CD4-positive, alpha-beta T cell treated with Interleukin-21 for 1 hour (primary cell): Measurements from ENCODE around the gene RET.

Experiments used
- DNase-seq: peaks from one replicate; pipeline ENCODE4 v3.0.0-alpha.2; 2020

Gene RET

GRCh38 chr10:43177595-43177994 is 100.7 kb downstream of the RET start:
- no peak for DNase-seq
